IPS-18c (cell line): ENCODE results near the gene MAOA.
"Not testable (repeated sequence)": the region's sequence is repeated elsewhere in the genome, so short reads cannot be mapped to it uniquely, and the experiment has no call there.

Experiments used
- H3K4me3 ChIP-seq: 2 replicates; pipeline ENCODE4 v1.7.0; 2013; ENCODE audit warnings: low read depth, mild to moderate bottlenecking, low read length, moderate library complexity; ENCODE audit not compliant: insufficient read depth
- H3K9me3 ChIP-seq: one replicate; pipeline ENCODE4 v1.6.1; 2013; ENCODE audit warnings: mild to moderate bottlenecking, low read length, moderate library complexity; ENCODE audit not compliant: control insufficient read depth, insufficient read depth

MAOA gene

GRCh38 chrX:43655151-43656004 lies 721 bp upstream of the MAOA start:
- Histone ChIP-seq H3K4me3 (peak overlapping the region; percentile 64), H3K9me3 (no peaks in the 10 kb centered on the region)

DNA sequence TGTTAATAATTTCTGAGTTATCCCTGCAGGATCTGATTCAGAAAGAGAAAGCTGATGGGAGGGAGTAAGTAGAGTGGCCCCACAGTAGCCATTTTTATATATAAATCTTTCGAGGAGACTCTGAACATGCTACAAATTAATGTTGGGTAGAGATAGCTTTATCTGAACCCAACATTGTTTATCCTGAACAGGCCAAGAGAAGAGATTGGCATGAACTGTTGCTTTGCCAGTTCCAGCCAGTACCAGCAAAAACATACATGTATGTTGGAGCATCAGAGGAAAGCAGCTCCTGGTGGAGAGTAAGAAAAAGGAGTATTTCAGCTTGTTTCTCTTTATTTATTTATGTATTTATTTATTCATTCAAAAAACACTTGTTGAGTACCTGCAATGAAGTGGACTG lies 1.6 kb downstream of the MAOA start:
- H3K9me3 ChIP-seq: no peaks in the 10 kb centered on the region
- no peak overlapping the region for H3K4me3 ChIP-seq

GRCh38 chrX:43661521-43662240 lies 5.6 kb downstream of the MAOA start:
- no peaks in the 10 kb centered on the region for H3K9me3 ChIP-seq
- H3K4me3 ChIP-seq: no peak overlapping the region

- H3K9me3 ChIP-seq: no peaks in the 10 kb centered on the region
- no peak overlapping the region for H3K4me3 ChIP-seq
Measured at GRCh38 chrX:43663173-43663572, 7.1 kb downstream of the MAOA start.

GRCh38 chrX:43664258-43664657 lies 8.2 kb downstream of the MAOA start:
- H3K4me3 ChIP-seq: no peak overlapping the region
- H3K9me3 ChIP-seq: no peaks in the 10 kb centered on the region

- H3K4me3 ChIP-seq: no peak overlapping the region
Measured at GRCh38 chrX:43664708-43665107, 8.6 kb downstream of the MAOA start.

DNA sequence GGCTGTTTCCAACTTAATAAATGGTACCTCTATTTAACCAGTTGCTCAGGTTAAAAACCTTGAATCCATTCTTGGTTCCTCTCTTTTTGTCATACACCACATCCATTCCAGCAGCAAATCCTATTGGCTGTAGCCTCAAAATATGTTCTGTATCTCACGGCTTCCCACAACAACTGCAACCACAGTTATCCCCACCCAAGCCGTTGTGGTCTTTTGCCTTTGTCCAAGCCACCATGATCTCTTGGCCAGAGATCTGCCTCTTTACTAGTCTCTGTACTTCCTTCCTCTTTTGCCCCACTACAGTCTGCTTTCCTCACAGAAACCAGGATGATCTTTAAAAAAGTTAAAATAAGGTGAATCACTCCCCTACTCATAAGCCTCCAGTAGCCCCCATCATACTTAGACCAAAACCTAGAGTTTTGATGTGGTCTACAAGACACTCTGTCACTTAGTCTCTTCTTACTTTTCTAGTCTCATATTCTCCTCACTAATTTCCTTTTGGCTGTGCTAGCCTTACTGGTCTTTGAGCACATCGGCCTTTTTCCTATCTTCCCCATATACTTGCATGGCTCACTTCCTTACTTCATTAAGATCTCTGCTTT lies 10.3 kb downstream of the MAOA start:
- Histone ChIP-seq H3K9me3 (no peaks in the 10 kb centered on the region), H3K4me3 (no peak overlapping the region)

More at GRCh38 chrX:43664708-43665107, 8.6 kb downstream of the MAOA start:
- H3K9me3 ChIP-seq: no peaks in the 10 kb centered on the region

DNA sequence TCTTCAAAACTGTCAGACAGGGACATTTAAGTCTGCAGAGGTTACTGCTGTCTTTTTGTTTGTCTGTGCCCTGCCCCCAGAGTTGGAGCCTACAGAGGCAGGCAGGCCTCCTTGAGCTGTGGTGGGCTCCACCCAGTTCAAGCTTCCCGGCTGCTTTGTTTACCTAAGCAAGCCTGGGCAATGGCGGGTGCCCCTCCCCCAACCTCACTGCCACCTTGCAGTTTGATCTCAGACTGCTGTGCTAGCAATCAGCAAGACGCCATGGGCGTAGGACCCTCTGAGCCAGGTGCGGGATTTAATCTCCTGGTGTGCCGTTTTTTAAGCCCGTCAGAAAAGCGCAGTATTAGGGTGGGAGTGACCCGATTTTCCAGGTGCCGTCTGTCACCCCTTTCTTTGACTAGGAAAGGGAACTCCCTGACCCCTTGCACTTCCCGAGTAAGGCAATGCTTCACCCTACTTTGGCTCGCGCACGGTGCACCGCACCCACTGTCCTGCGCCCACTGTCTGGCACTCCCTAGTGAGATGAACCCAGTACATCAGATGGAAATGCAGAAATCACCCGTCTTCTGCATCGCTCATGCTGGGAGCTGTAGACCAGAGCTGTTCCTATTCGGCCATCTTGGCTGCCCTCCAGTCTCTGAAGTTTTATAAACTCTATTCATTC lies 20.0 kb downstream of the MAOA start:
- not testable (repeated sequence) for H3K9me3 ChIP-seq, H3K4me3 ChIP-seq

DNA sequence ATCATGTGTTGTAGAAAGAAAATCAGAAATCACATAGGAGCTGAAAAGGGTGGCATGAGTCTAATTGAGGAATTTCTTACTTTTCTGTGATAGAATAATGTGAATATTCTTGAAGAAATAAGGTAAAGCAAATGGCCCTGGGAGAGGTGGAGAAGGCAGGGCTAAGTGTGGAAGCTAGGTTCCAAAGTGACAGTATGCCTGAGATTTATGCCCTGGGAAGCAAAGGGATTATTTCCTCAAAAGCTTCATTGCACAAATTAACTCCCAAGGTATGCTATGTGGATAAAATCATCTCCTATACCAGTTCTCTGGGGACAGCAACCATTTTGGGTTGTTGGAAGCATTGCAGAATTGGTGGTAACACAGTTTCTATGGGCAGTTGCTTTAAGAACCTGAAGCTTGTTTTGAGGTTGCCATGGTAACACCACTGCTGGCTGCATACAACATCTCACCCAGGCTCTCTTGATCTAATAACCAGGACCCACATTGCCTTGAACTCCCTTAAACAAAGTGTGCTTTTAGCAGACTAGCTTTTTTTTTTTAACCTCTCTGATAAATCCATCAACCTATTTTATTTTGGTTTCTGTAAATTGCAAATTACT lies 21.0 kb downstream of the MAOA start:
- Histone ChIP-seq H3K9me3 (peaks cover 3% of the 10 kb centered on the region), H3K4me3 (no peak overlapping the region)

DNA sequence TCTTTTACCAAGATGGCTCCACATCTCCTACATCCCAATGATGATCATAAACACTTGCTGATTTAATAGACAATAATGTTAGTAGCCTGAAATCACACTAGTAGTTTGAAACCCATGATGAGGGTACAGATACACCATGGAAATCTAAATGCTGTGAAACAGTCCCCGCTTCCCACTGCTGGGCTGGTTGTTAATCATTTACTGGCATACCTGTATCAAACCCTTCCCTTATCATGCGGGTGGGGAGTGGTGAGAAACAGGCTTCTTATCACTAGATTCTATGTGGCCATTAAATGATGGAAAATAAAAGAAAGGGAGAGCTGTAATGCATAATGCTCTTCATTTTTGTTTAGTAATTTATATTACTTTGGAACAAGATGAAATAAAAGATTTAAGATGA lies 21.9 kb downstream of the MAOA start:
- H3K9me3 ChIP-seq: peaks cover 3% of the 10 kb centered on the region
- H3K4me3 ChIP-seq: no peak overlapping the region

DNA sequence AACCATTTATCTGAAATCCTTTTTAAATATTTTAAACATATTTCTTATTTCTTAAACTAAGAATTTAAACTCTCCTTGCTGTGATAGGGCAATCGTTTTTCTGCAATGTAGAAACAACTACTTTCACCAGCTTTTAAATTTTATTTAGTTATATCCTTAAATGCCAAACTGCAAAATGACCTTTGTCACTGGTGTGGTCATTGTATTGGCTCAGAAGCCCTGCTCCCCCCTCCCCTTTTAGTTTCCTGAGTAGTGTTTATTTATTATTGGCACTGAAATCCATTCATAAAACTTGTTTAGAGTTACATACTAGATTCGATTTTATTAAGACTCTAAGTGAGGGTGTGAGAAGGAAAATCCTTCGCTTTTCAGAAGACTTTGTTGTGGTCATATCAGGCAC lies 23.0 kb downstream of the MAOA start:
- Histone ChIP-seq H3K9me3 (peaks cover 3% of the 10 kb centered on the region), H3K4me3 (no peak overlapping the region)

GRCh38 chrX:43679778-43680177 lies 23.7 kb downstream of the MAOA start:
- Histone ChIP-seq H3K9me3 (peaks cover 3% of the 10 kb centered on the region), H3K4me3 (no peak overlapping the region)

DNA sequence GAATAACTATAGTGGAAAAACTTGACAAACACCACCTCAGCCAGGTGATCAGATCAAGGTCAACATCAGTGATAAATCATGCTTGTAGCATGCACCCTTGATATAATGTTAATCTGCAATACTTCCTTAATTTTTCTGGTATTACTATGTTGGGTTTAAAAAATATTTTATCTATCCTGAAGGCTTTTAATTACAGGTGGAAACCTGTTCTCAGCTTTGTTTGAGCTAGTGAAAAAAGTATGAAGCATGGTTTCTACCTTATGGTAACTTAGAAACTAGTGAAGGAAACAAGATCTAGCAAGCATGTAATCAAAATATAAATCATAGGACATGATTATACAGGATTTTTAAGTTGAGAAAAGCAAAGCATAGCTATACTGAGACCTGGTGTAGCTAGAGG lies 26.6 kb downstream of the MAOA start:
- peaks cover 3% of the 10 kb centered on the region for H3K9me3 ChIP-seq
- H3K4me3 ChIP-seq: no peak overlapping the region

DNA sequence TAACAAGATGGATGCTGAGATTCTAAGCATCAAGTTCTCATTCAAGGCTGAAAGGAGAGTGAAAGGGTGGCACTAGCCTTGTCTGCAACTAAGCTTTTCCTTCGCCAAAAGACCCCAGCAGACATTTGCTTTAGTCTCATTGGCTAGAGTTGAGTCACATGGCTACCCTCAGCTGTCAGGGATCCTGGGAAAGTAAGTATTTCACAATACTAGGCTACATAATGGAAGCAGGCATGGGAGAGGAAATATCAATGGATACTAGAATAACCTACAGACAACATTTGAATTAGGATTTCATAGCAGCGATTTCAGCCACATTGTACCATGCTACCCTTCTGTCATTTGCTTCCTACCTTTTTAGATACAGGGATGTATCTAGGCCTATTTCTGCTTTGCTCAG lies 29.1 kb downstream of the MAOA start:
- Histone ChIP-seq H3K9me3 (no peaks in the 10 kb centered on the region), H3K4me3 (no peak overlapping the region)

DNA sequence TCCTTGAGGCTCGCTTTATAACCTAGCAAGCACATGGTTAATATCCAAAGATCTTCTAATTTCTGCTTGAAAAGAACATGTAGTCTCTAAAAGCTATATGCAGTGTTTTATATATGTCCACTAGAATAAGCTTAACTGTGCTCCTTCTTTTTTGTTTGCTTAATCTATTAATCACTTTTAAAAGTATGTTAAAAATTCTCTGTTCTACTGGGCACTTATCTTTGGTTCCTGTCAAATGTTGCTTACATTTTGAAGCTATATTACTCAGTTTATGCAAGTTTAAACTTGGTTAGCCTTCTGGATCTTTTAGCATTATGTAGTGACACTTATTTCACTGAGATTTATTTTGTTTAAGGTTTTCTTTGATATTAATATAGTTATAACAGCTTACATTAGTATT lies 32.5 kb downstream of the MAOA start:
- no peak overlapping the region for H3K4me3 ChIP-seq
- no peaks in the 10 kb centered on the region for H3K9me3 ChIP-seq

DNA sequence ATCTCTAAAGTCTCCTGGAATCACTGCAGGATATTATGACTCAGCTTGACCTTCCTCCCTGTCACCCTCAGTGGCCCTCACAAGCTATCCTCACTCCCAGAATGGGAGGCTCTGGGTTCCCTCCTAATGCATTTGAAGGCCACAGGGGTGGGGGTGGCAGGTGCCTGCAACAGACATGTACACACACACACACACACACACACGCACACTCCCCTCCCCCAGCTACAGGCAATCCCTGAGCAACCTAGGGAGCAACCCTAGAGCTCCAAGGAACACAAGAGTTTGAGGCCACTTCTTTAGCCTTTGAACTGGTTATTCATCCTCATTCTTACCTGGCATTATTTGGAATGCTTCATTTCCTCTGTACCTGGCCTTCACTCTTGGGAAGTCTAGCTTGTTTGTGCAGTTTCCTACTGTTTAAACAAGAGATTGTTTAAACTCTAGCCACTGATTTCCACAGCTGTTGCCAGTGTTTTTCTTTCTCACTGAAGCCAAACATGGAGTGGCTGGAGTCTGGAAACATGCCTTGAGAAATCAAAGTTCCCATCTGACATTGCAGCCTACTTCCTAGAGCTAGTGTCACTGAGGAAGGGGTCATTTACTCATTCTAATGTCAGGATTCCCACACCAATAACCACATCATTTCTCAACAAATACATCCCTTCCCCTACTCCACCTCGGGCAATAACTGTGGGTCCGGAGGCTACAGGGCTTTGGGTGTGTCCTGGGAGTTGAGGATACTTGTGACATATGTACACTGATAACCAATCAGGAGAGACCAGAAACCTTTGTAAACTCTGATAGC lies 37.7 kb downstream of the MAOA start:
- H3K4me3 ChIP-seq: no peak overlapping the region
- no peaks in the 10 kb centered on the region for H3K9me3 ChIP-seq

- H3K9me3 ChIP-seq: no peaks in the 10 kb centered on the region
Measured at GRCh38 chrX:43699475-43699874, 43.4 kb downstream of the MAOA start.

More at GRCh38 chrX:43699475-43699874, 43.4 kb downstream of the MAOA start:
- H3K4me3 ChIP-seq: no peak overlapping the region
